ENCODE measurements around the gene PGS1. TPM values are rescaled to one million over a fixed set of nuclear protein-coding genes. Genes with fewer than 3 reads are reported as not detected.

Gene PGS1
- polyA plus RNA-seq, 1 donor, result 52.6 TPM

GRCh38 chr17:78425429-78425828 is 47.0 kb downstream of the PGS1 start:
- DNase-seq, result no peak

GRCh38 chr17:78426293-78426879 is 47.9 kb downstream of the PGS1 start:
- no peak for DNase-seq

GRCh38 chr17:78427140-78427539 is 48.7 kb downstream of the PGS1 start:
- no peak for DNase-seq

GRCh38 chr17:78428025-78428575 is 49.7 kb downstream of the PGS1 start:
- DNase-seq, result no peak

GRCh38 chr17:78428836-78429617 is 50.6 kb downstream of the PGS1 start:
- DNase-seq, result no peak

- no peak for DNase-seq
Measured at GRCh38 chr17:78429618-78429995, 51.2 kb downstream of the PGS1 start.

GRCh38 chr17:78430892-78431691 is 52.6 kb downstream of the PGS1 start:
- DNase-seq, result no peak

- DNase-seq, result no peak
Measured at GRCh38 chr17:78431692-78431958, 53.2 kb downstream of the PGS1 start.

GRCh38 chr17:78432226-78433012 is 54.0 kb downstream of the PGS1 start:
- no peak for DNase-seq

GRCh38 chr17:78433013-78433727 is 54.7 kb downstream of the PGS1 start:
- no peak for DNase-seq

- no peak for DNase-seq
Measured at GRCh38 chr17:78433780-78434335, 55.4 kb downstream of the PGS1 start.

GRCh38 chr17:78434455-78435329 is 56.2 kb downstream of the PGS1 start:
- DNase-seq, result no peak

- DNase-seq, result no peak
Measured at GRCh38 chr17:78435330-78436005, 57.0 kb downstream of the PGS1 start.

- no peak for DNase-seq
Measured at GRCh38 chr17:78437508-78438169, 59.2 kb downstream of the PGS1 start.

- DNase-seq, result no peak
Measured at GRCh38 chr17:78438271-78438691, 59.8 kb downstream of the PGS1 start.

- DNase-seq, result no peak
Measured at GRCh38 chr17:78438694-78439325, 60.4 kb downstream of the PGS1 start.

GRCh38 chr17:78441271-78441971 is 63.0 kb downstream of the PGS1 start:
- no peak for DNase-seq
